HG02943 (cell line): Measurements from ENCODE around the gene TMEM187.

Experiments
- ATAC-seq: cut with Tn5 transposase; IDR thresholded peaks from one replicate; pipeline ENCODE4 v1.9.1; 2021; ENCODE audit warnings: mild to moderate bottlenecking, low read depth, moderate library complexity; ENCODE audit not compliant: unreplicated experiment

TMEM187 gene

GRCh38 chrX:154017766-154018517 is 45.4 kb downstream of the TMEM187 start:
- no peak for ATAC-seq

- no peak for ATAC-seq
Measured at GRCh38 chrX:154018518-154019060, 46.0 kb downstream of the TMEM187 start.

- no peak for ATAC-seq
Measured at GRCh38 chrX:154019061-154019621, 46.6 kb downstream of the TMEM187 start.

GRCh38 chrX:154019633-154020528 is 47.3 kb downstream of the TMEM187 start, which contains the start of gene IRAK1:
IRAK1 (minus strand) TSS chrX:154019902; CDS start chrX:154019812, 90 bp downstream.
- no peak for ATAC-seq

- ATAC-seq: no peak
Measured at GRCh38 chrX:154020536-154021115, 48.1 kb downstream of the TMEM187 start.

- ATAC-seq: no peak
Measured at GRCh38 chrX:154021131-154021611, 48.6 kb downstream of the TMEM187 start.

- ATAC-seq: no peak
Measured at GRCh38 chrX:154022108-154022507, 49.6 kb downstream of the TMEM187 start.

GRCh38 chrX:154023276-154024000 is 50.9 kb downstream of the TMEM187 start:
- ATAC-seq: no peak

GRCh38 chrX:154024271-154024670 is 51.7 kb downstream of the TMEM187 start:
- ATAC-seq: no peak

GRCh38 chrX:154025230-154025629 is 52.7 kb downstream of the TMEM187 start:
- ATAC-seq: no peak

GRCh38 chrX:154026136-154027021 is 53.8 kb downstream of the TMEM187 start:
- no peak for ATAC-seq

GRCh38 chrX:154027022-154027402 is 54.5 kb downstream of the TMEM187 start:
- no peak for ATAC-seq

GRCh38 chrX:154027986-154028385 is 55.4 kb downstream of the TMEM187 start:
- no peak for ATAC-seq

GRCh38 chrX:154028502-154029184 is 56.1 kb downstream of the TMEM187 start:
- ATAC-seq: no peak

- ATAC-seq: no peak
Measured at GRCh38 chrX:154029439-154029838, 56.9 kb downstream of the TMEM187 start.

- ATAC-seq: no peak
Measured at GRCh38 chrX:154030266-154030665, 57.7 kb downstream of the TMEM187 start.

GRCh38 chrX:154030715-154031305 is 58.3 kb downstream of the TMEM187 start:
- ATAC-seq: no peak

GRCh38 chrX:154032160-154032559 is 59.6 kb downstream of the TMEM187 start:
- no peak for ATAC-seq
